22Rv1 (cell line): Measurements from ENCODE around the gene UBE2E2.

ENCODE experiments used
- CTCF ChIP-seq: fragments of 450-650 bp; IDR thresholded peaks from 2 replicates; pipeline ENCODE4 v1.5.1; 2017; ENCODE audit warnings: mild to moderate bottlenecking
- ZFX ChIP-seq: fragments of 450-650 bp; IDR thresholded peaks from 2 replicates; pipeline ENCODE4 v1.6.1; 2017; ENCODE audit warnings: antibody characterized with exemption, borderline replicate concordance

DNA sequence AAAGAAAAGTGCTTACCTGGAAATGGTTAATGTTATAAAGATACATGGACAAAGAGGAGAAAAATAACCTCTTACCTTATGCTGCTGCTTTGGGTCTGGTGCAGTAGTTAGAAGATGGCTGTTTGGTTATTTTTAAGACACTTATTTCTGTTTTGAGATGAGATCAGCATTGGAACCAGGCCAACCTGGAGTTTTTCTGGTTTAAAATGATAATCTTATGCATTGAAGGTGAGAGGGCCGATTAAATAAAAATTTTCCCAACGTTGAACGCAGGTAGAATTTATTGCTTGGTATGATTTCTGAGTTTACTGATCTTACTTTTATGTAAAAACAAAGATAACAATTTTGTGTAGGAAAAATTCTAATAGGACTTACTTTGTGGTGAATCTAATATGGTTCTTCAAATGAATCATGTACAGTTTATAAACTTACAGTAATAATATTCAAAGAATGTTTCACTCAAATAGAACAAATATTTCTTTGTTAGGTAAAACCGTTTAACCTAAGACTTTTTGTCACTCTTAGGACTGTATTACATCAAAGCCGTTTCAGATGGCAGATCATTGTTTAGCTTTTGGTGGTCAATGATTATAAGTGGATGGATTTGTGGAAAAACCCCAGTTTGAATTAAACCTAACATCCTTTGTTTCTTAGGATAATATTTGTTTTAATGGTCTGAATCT lies 14.9 kb downstream of the UBE2E2 start:
- TF ChIP-seq CTCF, result no peak
- TF ChIP-seq ZFX, result no peak
